Ishikawa (cell line): Measurements from ENCODE around the gene DSTN.

ENCODE experiments used
- CEBPB ChIP-seq: IDR thresholded peaks from 2 replicates; pipeline ENCODE4 v1.6.1; 2012
- CREB1 ChIP-seq: IDR thresholded peaks from 2 replicates; pipeline ENCODE4 v1.6.1; 2012; ENCODE audit warnings: low read depth
- EGR1 ChIP-seq: IDR thresholded peaks from 2 replicates; pipeline ENCODE4 v1.6.1; 2012
- EP300 ChIP-seq: IDR thresholded peaks from 2 replicates; pipeline ENCODE4 v1.6.1; 2012; ENCODE audit warnings: borderline replicate concordance
- FOXM1 ChIP-seq: IDR thresholded peaks from 2 replicates; pipeline ENCODE4 v1.6.1; 2012; ENCODE audit warnings: low read depth, borderline replicate concordance
- NFIC ChIP-seq: IDR thresholded peaks from 2 replicates; pipeline ENCODE4 v1.6.1; 2012
- RAD21 ChIP-seq: IDR thresholded peaks from 2 replicates; pipeline ENCODE4 v1.6.1; 2012; ENCODE audit warnings: low read depth
- TAF1 ChIP-seq: IDR thresholded peaks from 2 replicates; pipeline ENCODE4 v1.6.1; 2012; ENCODE audit warnings: low read depth, mild to moderate bottlenecking
- TEAD4 ChIP-seq: IDR thresholded peaks from 2 replicates; pipeline ENCODE4 v1.6.1; 2012
- YY1 ChIP-seq: IDR thresholded peaks from 2 replicates; pipeline ENCODE4 v1.6.1; 2012; ENCODE audit warnings: low read depth
- ZBTB7A ChIP-seq: IDR thresholded peaks from 2 replicates; pipeline ENCODE4 v1.6.1; 2012; ENCODE audit warnings: low read depth
- TF ChIP-seq, protein P1 (sequence below): IDR thresholded peaks from 2 replicates; pipeline ENCODE4 v1.6.1; 2012; ENCODE audit warnings: low read depth, mild to moderate bottlenecking
- TF ChIP-seq, protein P2 (sequence below): IDR thresholded peaks from 2 replicates; pipeline ENCODE4 v1.6.1; 2012

DNA sequence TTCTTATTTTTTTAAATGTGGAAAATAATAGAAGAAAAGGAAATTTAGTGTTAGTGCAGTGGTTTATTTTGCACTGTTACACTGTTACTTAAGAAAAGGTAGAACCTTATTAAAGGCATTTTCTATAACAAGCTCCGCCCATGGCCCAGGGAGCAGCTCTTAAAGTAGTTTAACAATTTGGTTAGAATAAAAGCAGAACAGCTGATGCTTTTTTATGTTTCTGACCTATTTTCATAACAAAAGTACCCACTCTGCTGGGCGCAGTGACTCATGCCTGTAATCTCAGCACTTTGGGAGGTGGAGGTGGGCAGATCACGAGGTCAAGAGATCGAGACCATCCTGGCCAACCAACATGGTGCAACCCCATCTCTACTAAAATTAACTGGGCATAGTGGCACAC lies 32.6 kb downstream of the DSTN start:
- TF ChIP-seq, protein P1, sequence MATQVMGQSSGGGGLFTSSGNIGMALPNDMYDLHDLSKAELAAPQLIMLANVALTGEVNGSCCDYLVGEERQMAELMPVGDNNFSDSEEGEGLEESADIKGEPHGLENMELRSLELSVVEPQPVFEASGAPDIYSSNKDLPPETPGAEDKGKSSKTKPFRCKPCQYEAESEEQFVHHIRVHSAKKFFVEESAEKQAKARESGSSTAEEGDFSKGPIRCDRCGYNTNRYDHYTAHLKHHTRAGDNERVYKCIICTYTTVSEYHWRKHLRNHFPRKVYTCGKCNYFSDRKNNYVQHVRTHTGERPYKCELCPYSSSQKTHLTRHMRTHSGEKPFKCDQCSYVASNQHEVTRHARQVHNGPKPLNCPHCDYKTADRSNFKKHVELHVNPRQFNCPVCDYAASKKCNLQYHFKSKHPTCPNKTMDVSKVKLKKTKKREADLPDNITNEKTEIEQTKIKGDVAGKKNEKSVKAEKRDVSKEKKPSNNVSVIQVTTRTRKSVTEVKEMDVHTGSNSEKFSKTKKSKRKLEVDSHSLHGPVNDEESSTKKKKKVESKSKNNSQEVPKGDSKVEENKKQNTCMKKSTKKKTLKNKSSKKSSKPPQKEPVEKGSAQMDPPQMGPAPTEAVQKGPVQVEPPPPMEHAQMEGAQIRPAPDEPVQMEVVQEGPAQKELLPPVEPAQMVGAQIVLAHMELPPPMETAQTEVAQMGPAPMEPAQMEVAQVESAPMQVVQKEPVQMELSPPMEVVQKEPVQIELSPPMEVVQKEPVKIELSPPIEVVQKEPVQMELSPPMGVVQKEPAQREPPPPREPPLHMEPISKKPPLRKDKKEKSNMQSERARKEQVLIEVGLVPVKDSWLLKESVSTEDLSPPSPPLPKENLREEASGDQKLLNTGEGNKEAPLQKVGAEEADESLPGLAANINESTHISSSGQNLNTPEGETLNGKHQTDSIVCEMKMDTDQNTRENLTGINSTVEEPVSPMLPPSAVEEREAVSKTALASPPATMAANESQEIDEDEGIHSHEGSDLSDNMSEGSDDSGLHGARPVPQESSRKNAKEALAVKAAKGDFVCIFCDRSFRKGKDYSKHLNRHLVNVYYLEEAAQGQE = no peak
- TF ChIP-seq YY1 = no peak
- no peak for TF ChIP-seq EGR1
- TF ChIP-seq CREB1 = no peak
- TF ChIP-seq FOXM1 = no peak
- no peak for TF ChIP-seq ZBTB7A
- no peak for TF ChIP-seq EP300
- no peak for TF ChIP-seq TAF1
- TF ChIP-seq, protein P2, sequence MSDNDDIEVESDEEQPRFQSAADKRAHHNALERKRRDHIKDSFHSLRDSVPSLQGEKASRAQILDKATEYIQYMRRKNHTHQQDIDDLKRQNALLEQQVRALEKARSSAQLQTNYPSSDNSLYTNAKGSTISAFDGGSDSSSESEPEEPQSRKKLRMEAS = no peak
- TF ChIP-seq CEBPB = no peak
- no peak for TF ChIP-seq RAD21
- no peak for TF ChIP-seq NFIC
- no peak for TF ChIP-seq TEAD4
